COLO668 (cell line): ENCODE results near the gene KLF1.
"Not testable (repeated sequence)": the region's sequence is repeated elsewhere in the genome, so short reads cannot be mapped to it uniquely, and the experiment has no call there.

Experiments
- DNase-seq: peaks from one replicate; lab custom pipeline; 2025; ENCODE audit not compliant: unreplicated experiment; lab: John Stamatoyannopoulos, UW

KLF1 gene

DNA sequence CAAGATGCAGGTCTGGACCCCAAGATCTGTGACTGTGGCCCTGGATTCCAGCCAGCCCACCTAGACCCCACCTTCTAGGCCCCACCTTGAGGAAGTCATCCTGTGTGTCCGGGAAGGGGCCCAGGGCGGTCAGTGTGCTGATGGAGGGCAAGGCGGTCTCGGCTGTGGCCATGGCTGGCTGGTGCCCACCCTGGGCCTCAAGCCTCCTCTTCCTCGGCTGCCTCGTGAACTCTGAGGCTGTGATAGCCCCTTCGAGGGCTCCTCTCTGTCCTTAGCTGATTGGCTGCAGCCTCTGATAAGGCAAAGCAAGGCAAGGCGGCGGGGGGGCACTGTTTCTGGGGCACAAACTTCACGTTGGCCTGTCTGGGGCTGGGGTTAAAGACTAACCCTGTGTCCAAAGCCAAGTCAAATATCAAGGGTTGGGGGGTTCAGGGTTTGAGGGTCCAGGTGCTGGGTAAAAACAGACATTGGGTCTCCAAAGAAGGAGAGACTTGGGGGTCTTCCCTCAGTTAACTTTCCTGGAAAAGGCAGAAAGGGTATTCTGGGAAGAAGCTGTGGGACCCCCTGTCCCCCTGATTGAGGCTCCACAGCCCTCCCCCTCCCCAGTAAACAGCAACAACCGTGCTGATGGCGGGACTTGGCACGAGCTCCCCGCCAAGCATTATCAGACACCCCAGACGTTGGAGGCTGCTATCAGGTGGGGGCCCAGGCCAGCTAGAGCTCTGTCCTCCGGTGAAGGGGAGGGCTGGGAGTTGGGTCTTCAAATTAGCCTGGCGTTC is at the start of gene KLF1:
Gene KLF1, minus strand, starts transcription at position 233 of the 779 bp plus-strand sequence. Its CDS starts 61 bp downstream, at position 172.
- DNase-seq = no peak

DNA sequence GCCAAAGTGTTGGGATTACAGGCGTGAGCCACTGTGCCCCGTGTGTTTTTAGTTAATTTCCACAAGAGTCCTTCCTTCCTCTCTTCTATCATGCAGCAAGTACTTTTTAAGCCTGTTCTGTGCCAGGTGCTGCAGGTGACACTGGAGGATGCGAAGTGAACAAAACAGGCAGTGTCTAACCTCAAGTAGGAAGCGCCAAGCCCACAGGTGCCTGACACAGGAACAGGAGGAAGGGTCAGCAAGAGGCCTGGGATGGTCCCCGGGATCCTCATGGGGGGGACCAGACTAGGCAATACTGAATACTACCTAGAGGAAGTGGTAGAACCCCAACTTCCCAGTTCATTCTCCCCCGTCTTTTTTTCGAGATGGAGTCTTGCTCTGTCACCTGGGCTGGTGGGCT is 49.6 kb upstream of the KLF1 start:
- no peak for DNase-seq

DNA sequence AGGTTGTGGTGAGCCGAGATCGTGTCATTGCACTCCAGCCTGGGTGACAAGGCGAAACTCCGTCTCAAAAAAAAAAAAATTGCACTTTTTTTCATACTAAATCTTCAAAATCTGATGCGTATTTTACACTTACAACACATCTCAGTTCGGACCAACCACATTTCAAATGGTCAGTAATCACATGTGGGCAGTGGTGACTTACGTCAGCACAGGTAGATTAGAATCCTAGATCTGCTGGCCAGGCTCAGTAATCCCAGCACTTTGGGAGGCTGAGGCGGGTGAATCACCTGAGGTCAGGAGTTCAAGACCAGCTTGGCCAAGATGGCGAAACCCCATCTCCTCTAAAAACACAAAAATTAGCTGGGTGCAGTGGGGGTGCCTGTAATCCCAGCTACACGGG is 48.1 kb upstream of the KLF1 start:
- no peak for DNase-seq

DNA sequence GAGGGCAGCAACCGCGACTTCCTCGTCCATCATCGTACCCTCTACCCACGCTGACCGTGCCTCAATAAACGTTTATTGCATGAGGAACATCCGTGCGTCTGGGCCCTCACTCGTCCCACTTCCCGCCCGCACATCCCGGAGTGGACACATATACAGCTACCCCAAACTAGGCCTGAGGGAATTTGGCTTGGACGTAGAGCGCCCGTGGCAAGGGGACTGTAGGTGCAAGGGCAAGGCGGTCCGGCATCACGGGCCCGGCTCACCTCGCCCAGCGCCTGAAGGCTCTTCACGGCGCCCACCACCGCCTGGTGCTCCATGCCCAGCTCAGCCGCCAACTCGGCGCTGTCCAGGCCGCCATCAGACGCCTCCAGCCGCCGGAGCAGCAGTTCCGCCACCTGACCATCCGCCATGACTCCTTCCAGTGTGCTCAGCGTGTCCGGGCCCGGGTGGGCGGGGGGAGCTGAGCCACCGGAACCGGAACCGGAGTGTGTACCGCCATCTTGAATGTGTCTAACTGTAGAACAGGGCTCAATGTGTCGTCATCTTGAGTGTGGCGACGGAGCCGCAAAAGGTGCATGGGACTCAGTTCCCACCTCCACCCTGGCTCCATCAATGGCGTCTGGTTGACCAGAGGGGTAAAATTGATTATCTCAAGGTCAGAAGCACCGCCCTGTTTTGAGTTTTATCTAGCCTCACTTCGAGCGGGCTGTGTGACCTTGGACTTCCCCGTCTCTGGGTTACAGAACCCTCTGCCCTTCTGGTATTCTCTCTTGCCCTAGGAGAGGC is 46.5 kb upstream of the KLF1 start, which contains the start of gene FARSA:
Gene FARSA, minus strand, starts transcription at position 425 of the 786 bp plus-strand sequence. Its CDS starts 15 bp downstream, at position 410.
- DNase-seq = peak; percentile 92

DNA sequence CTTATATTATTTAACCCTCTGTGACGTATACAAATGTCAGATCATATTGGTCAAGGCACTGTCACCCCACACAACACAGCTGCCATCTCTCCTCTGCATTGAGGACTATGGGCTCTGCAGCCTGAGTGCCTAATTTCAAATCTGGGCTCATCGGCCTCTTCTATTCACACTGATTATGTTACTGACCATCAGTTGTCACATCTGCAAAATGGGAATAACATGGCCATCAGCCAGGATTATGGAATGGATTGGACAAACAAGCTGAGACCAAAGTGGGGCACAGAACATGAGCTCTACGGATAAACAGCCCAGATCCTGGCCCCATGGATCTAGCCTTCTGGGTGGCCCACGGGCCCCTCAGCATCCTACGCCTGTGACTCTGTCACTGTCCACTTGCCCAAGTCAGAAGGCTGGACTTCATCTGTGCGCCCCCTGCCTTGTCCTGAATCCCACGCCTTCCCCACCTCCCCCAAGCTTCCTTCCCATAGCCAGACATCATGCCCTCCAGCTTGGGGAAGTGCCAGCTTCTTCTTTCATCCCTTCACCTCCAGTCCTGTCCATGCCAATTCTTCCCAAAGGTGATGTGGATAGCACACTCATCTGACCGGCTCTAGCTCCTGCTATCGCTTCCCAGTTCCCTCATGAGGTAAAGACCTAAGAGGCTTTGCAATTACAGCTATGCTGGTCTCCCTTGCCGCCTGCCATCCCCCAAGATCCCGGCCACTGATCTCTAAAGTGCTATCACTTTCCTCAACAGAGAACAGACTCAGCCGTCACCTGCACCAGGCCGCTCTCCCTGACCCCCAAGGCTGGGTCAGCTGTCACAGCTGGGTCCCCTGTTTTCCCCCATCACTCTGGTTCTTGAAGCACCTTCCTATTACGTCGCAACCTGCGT is 45.6 kb upstream of the KLF1 start:
- no peak for DNase-seq

DNA sequence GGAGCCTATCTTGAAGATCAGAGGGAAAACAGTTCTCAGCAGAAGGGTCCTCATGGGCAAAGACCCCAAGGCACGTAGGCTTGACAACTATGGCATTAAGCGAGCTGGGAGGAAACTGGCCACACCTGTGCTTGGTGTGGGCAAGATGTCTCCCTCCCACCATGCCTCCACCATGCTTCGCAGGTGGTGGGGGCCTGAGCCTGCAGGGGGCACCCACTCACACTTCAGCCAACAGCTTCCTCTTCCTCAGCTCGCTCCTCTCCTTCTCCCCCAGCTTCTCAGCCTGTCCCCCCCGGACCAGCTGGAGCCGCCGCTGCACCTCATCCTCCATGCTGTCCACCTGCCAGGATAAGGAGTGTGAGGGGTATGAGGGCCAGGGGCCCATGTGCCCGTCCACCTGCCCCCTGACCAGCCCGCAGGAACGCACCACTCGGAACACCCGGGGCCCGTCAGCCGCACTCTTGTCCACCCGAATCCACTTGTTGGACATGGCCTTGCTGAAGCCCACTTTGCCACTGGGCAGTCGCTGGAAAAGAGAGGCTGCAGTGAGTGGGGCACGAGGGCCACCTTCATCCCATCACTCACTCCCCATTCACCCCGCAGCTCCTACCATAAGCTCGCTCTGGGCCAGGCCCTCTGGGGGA is 43.1 kb upstream of the KLF1 start:
- DNase-seq = no peak

DNA sequence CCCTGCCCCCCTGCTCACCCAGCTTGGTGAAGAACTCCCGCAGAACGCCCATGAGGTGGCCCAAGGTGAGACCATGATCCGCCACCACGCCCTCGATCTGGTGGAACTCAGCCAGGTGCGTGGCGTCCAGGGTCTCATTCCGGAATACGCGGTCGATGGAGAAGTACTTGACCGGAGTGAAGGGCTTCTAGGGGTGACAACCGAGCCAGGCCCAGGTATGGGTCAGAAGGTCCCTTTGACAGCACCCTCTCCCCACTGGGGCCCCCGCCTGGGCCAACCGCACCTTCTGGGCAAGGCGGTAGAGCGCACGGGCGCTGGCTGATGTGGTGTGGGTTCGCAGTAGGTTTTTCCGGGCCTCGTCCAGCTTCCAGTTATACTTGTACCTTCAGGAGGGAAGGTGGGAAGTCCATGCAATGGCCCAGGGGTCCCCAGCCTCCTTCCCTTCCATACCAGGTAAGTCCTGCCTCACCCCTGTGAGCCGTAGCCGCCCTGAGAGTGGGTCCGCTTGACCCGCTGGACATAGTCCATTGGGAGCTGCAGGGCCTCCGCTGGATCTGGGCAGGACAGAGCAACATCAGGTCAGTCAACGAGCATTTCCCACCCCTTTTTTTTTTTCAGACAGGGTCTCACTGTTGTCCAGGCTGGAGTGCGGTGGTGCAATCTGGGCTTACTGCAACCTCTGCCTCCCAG is 37.8 kb upstream of the KLF1 start:
- DNase-seq = no peak

DNA sequence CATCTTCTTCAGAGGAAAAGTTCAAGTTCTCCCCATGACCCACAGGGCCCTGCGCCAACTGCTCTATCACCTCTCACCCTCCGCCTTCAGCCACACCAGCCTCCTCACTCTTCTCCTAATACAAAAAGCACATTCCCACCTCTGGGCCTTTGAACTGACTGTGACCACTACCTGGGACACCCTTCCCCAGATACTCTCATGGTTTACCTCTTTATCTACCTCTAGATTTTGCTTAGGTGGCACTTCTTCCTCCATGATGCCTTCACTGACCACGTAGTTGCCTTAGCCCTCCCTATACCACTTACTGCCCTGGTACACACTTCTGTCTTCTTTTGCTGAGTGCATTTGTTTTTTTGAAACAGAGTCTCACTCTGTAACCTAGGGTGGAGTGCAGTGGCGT is 36.0 kb upstream of the KLF1 start:
- no peak for DNase-seq

DNA sequence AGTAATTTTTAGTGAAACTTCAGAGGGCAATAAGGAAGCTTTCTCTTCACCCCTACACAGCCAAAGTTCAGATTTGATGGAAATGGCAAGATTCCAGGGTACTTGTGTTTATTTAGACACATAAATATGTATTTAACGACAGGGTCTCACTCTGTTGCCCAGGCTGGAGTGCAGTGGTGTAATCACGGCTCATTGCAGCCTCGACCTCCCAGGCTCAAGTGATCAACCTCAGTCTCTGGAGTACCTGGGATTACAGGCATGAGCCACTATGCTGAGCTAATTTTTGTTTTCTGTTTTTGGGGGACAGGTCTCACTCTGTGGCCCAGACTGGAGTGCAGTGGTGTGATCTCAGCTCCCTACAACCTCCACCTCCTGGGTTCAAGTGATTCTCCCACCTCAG is 34.0 kb upstream of the KLF1 start:
- DNase-seq = no peak

DNA sequence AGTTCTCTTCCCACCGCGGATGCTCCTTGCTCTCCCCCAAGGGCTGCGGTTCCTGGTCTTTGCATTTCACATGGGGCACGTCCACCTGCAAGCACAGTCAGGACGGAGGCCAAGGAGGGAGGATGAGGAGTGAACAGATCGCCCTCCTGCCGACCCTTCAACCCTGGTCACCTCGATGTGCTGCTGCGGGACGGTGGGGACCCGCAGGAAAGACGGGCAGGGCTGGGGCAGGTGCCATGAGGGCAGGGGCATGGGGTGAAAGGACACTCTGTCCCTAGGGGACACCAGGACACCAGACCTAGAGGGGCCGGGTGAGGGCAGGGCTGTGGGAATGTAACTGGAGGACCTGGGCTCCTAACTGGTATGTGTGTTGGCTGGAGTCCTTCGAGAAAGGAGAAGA is 31.3 kb upstream of the KLF1 start:
- DNase-seq = no peak

DNA sequence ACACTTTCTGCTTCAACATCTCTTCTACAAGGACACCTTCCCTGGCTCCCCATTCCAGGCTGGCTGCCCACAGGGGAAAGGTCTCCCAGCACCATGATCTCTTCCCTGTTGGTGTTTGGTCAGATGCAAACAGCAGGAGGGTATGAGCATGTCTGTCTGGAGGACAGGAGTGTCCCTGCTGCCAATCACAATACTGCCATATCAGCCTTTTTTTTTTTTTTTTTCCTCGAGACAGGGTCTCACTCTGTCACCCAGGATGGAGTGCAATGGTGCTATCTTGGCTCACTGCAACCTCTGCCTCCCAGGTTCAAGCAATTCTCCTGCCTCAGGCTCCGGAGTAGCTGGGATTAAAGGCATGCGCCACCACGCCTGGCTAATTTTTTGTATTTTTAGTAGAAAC is 28.9 kb upstream of the KLF1 start:
- DNase-seq = not testable (repeated sequence)

DNA sequence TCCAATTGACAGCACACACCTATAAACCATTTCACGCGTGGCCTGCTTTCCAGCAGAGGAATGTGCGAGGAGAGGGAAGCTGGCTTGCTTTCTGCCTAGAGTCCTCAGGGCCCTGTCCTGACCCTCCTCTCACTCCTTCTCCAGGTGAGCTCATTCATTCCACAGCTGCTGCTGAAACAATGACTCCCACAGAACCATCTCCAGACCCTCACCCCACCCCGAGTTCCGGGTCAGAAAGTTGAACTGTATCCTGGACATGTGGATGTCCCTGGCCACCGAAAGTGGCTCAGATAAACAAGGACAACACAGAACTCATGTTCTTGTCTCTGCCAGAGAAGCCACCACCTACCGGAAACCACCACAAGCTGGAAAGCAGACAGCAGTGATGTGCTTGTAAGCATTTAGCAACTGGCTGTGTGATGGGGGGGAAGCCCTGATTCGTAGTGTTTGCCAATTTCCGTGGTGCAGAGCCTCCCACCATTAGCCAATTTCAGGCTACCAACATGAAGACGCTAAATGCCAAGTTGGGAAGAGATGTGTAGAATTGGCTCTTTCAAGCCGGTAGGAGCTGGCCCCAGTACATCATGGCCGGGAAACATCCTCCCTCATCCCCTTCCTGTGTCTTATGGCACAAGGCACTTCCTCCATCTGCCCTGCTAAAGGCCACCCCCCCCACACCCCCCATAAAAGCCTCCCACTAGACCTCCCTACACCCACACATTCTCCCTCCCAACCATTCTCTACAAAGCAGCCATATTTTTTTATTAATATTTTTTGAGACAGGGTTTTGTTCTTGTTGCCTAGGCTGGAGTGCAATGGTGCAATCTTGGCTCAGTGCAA is 27.1 kb upstream of the KLF1 start:
- peak; percentile 33 for DNase-seq

DNA sequence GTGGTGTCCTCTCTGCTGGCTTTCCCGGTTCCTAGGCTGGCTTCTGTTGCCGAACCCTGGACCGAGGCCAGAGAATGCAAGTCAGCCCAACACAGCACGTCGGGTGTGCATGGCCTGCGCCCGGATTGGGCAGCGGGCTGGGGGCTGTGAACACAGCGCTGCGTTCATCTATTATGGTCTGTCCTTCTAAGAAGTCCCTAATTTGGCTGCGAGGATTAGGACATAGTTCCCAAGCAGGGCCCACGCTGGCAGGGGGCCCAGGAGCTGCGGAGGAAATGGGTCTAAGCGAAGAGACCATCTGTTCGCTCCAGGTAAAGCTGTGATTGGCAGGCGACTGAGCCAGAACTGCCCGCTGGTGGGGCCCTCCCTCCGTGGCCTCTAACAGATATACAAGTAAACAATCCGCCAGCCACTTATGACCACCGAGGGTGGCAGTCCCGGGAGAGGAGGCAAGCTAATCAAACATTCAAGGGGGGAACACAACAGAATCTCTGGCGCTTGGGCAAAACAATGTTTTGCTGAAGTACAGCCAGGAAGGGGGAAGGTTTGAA is 26.1 kb upstream of the KLF1 start:
- DNase-seq = peak; percentile 90

DNA sequence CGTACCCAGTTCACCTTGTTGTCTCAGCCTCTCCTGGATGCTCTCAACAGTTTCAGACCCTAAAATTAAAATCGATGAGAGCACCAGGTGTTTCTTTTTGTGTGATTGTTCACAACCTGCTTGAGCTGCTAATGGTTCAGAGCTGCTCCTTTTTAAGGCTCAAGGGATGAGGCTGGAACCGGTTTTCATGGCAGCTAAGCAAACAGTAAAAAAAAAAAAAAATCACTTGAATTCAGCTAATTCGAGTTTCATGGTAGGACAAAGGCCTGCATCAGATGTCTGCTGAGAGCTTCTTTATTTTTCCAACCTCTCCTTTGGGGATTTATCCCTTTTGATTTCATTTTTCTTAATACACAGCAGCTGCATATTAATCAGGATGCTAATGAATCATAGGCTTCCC is 25.6 kb upstream of the KLF1 start:
- DNase-seq = peak; percentile 60

DNA sequence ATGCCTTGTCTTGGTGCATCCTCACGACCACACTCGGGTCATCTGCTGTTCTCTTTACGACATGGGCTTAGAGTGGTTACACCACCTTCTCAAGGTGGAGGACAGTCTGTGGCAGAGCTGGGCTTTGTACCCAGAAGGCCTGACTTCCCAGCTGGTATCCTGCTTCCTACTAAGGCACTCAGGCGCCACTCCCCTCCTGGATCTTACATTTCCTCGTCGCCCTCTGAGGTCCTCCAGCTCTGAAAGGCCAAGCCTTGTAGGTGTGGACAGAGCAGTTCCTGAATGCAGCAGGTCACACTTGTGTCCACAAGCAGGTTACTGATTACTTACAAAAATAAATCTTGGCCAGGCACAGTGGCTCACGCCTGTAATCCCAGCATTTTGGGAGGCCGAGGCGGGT is 20.2 kb upstream of the KLF1 start:
- no peak for DNase-seq

DNA sequence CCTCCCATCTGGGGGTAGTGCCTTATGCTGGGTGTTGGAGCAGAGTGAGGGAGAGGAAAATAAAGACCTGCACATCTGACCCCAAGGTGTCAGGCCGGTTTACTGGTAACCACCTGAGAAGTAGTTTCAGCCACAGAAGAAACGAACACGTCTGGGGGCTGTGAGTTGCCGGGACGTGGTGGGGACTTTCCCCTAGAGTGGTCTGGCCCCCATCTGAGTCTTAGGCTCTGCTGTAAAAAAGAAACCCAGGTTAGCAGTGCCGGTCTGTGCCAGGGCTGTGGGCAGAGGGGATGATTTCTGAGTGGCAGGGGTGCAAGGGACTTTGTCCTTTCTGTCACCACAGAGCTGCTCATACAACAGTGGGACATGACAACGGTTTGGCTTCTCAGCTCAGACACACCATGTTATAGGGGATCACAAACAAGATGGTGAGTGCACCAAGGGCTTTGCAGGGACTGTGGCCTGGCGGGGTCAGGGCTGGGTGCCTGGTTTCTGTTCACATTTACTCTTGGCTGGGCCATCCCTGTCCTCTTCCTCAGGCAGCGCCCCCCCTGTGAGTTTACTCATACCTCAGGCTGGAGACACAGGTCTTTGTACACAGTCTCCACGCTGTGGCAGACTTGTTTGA is 13.0 kb upstream of the KLF1 start:
- DNase-seq = no peak

DNA sequence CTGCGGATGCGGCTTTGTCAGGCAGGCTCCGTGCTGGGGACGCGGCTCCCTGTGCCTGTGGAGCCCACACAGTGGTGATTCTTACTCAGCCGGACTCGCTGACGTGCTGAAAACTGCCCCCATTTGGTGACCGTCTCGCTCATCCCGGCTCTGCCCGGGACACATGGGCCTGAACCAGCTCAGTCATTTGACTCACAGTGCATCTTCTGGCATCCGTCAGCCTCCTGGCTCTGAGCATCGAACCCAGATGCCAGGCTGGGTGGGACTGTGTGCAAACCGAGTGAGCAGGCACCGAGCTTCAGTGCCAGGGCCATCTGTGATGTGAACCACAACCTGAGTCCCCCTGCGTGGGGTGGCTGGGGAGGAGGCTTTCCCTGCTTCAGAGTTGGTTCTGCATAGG is 9.5 kb upstream of the KLF1 start:
- DNase-seq = no peak

DNA sequence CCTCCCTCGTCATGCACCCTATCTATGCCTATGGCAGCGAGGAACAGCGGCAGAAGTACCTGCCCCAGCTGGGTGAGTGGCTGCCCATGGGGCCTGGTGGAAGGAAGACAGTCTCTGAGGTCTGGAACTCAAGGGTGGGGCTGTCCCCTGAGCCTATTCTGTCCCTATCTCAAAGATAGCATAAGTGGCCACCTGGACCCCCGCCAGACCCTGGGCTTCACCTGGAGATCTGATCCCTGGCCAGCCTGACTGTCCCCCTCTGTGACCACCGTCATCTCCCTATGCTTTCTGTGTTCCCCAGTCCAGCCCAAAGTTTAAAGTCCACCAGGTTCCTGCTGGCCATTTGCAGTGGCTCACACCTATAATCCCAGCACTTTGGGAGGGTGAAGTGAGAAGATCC is 6.6 kb upstream of the KLF1 start:
- DNase-seq = no peak
